ENCODE measurements around the gene IL3. TPM values are rescaled to one million over a fixed set of nuclear protein-coding genes. Genes with fewer than 3 reads are reported as not detected.

IL3 gene
- total RNA-seq, 1 donor from 2014 or later: not detected

DNA sequence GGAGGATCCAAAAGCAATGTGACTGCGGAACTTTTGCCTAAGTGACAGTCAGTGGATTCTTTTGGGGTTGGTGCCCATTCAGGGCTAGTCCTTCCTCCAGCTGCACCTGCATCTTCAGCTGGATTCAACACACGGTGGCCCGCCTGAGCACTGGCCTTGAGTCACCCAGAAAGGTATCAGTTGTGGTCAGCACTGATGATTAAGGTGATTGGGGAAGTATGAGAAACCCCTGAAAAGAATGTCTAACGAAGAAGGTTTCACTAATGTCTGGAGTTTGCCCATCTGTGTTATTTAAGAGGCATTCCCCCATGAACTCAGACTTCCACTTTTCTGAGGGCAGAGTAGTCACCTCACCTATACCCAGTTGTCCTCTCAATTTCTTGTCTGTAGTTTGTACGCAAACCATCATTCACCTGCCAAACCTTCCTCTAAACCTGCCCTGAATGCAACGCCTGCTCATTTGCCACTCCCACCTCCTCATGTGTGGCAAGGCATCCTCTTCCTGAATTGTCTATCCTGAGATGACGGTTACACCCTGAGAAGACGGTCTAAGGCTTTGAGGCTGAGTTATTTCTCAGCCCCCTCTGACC, 40.3 kb downstream of the IL3 start:
- TF ChIP-seq, protein P1, sequence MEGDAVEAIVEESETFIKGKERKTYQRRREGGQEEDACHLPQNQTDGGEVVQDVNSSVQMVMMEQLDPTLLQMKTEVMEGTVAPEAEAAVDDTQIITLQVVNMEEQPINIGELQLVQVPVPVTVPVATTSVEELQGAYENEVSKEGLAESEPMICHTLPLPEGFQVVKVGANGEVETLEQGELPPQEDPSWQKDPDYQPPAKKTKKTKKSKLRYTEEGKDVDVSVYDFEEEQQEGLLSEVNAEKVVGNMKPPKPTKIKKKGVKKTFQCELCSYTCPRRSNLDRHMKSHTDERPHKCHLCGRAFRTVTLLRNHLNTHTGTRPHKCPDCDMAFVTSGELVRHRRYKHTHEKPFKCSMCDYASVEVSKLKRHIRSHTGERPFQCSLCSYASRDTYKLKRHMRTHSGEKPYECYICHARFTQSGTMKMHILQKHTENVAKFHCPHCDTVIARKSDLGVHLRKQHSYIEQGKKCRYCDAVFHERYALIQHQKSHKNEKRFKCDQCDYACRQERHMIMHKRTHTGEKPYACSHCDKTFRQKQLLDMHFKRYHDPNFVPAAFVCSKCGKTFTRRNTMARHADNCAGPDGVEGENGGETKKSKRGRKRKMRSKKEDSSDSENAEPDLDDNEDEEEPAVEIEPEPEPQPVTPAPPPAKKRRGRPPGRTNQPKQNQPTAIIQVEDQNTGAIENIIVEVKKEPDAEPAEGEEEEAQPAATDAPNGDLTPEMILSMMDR (IDR thresholded peaks at IDR 0.05; ENCODE audit: partially characterized antibody, unreplicated experiment): no peak
- Mint-ChIP-seq H3K27ac (ENCODE audit: unreplicated experiment) (no peak overlapping the region), H3K9me3 (ENCODE audit: unreplicated experiment) (no peaks in the 10 kb centered on the region), H3K36me3 (ENCODE audit: unreplicated experiment) (no peaks in the 10 kb centered on the region), H3K27me3 (ENCODE audit: unreplicated experiment) (peaks cover 3% of the 10 kb centered on the region), H3K4me3 (ENCODE audit: unreplicated experiment) (no peak overlapping the region), H3K4me1 (ENCODE audit: low read depth, unreplicated experiment) (no peaks in the 10 kb centered on the region)
- DNase-seq: no peak

DNA sequence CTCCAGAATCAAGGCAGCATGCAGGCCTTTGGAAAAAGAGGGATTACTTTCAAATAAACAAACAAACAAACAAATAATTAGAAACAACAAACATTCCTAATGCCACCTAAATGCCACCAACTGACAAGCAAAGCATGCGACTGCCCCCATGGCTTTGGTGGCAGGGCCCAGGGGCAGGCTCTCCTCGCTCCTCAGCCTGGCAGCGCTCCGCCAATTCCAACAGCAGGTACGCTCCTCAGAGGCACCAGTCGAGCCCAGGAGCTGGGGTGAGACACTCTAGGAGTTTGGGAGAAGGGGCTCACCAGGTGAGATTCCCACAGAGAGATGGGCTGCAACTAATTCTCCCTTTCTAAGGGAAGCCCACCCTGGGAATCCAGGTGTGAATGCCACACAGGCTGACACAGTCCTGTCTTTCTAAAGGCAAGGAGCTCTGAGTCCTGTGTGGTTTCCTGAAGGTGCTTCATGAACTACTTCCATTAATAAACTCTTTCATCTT, 41.0 kb downstream of the IL3 start:
- Mint-ChIP-seq H3K27me3 (ENCODE audit: unreplicated experiment) (no peaks in the 10 kb centered on the region), H3K9me3 (ENCODE audit: unreplicated experiment) (no peaks in the 10 kb centered on the region), H3K27ac (ENCODE audit: unreplicated experiment) (no peak overlapping the region), H3K4me3 (ENCODE audit: unreplicated experiment) (no peak overlapping the region), H3K36me3 (ENCODE audit: unreplicated experiment) (no peaks in the 10 kb centered on the region), H3K4me1 (ENCODE audit: low read depth, unreplicated experiment) (no peaks in the 10 kb centered on the region)
- DNase-seq: no peak
- TF ChIP-seq, protein P1 (IDR thresholded peaks at IDR 0.05; ENCODE audit: partially characterized antibody, unreplicated experiment): no peak

DNA sequence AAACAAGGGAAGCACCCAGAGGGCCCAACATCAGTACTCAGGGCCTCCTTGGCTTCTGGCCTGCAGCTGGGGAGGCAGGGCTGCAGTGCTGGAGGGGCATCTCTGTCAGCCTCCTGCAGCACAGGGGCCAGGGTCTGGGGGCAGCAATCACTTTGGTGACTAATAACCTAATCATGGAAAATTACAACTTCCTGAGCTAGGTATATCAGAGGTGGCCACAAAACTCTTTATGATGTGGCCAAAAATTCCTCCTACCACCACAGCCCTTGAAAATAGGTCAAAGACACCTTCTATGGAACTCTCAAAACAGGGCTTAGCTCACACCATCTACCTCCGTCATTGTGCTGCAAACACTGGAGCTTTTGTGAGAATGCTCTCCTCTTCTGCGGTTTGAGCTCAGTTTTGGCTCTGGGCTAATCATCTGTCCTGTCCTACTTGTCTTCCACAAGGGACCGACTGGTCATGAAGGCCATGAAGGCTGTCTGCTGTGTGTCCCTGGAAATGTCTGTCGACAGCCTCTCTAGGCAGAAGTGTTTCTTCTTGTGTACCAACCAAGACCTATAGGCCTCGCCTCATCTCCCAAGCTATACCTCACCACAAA, 41.7 kb downstream of the IL3 start:
- TF ChIP-seq, protein P1 (IDR thresholded peaks at IDR 0.05; ENCODE audit: partially characterized antibody, unreplicated experiment): no peak
- Mint-ChIP-seq H3K4me3 (ENCODE audit: unreplicated experiment) (no peak overlapping the region), H3K9me3 (ENCODE audit: unreplicated experiment) (no peaks in the 10 kb centered on the region), H3K27me3 (ENCODE audit: unreplicated experiment) (no peaks in the 10 kb centered on the region), H3K36me3 (ENCODE audit: unreplicated experiment) (no peaks in the 10 kb centered on the region), H3K4me1 (ENCODE audit: low read depth, unreplicated experiment) (no peaks in the 10 kb centered on the region), H3K27ac (ENCODE audit: unreplicated experiment) (no peak overlapping the region)
- DNase-seq: no peak

DNA sequence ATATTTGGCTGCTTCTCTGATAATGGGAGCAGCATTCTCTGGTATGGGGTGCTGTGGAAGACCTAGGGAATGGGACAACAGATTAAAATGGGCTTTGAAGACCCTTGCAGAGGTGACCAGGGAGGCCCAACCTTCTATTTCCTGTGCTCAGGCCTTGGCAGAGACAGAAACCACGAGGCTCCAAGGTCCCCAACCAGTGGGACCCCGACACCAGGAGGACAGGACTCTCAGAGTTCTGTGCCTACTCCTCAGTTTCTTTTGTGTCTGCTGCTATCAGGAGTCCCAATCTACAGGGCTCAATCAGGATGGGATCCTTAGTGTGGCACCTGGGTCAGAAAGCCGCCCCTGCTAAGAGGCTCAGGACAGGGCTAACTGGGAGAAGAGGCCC, 42.5 kb downstream of the IL3 start:
- H3K4me1 Mint-ChIP-seq (ENCODE audit: low read depth, unreplicated experiment): no peaks in the 10 kb centered on the region
- H3K4me3 Mint-ChIP-seq (ENCODE audit: unreplicated experiment): no peak overlapping the region
- H3K27me3 Mint-ChIP-seq (ENCODE audit: unreplicated experiment): no peaks in the 10 kb centered on the region
- DNase-seq: no peak
- TF ChIP-seq, protein P1 (IDR thresholded peaks at IDR 0.05; ENCODE audit: partially characterized antibody, unreplicated experiment): no peak
- no peaks in the 10 kb centered on the region for H3K36me3 Mint-ChIP-seq (ENCODE audit: unreplicated experiment)
- no peaks in the 10 kb centered on the region for H3K9me3 Mint-ChIP-seq (ENCODE audit: unreplicated experiment)
- no peak overlapping the region for H3K27ac Mint-ChIP-seq (ENCODE audit: unreplicated experiment)

DNA sequence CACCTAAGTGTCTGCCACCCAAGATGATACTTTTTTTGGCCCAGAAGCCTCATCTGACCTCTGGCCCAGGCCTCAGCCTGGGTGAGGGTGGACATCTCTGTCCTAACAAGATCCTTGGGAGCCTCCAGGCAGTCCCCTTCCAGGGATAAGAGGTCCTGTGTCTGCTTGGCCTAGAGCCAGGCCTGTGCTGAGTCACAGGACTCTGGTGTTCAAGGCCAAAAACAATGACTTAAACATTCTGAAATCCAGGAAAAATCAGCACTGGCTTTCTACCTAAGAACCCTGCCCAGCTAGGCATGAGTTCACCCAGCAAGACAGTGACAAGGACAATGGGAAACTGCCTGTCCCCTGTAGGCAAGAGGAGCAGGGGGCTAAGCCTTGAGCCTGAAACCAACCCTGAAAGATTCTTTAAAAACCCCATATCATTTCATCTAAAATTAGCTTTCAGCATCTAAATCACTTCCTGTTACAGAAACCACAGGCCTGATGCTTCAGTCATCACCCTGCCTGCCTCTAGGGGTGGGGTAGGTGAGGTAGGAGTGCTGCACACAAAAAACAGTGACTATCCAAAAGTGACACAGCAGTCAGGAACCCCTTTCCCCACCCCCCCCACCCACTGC, 43.0 kb downstream of the IL3 start:
- Mint-ChIP-seq H3K27ac (ENCODE audit: unreplicated experiment) (no peak overlapping the region), H3K4me3 (ENCODE audit: unreplicated experiment) (no peak overlapping the region), H3K4me1 (ENCODE audit: low read depth, unreplicated experiment) (no peaks in the 10 kb centered on the region), H3K36me3 (ENCODE audit: unreplicated experiment) (no peaks in the 10 kb centered on the region), H3K27me3 (ENCODE audit: unreplicated experiment) (no peaks in the 10 kb centered on the region), H3K9me3 (ENCODE audit: unreplicated experiment) (no peaks in the 10 kb centered on the region)
- DNase-seq: no peak
- TF ChIP-seq, protein P1 (IDR thresholded peaks at IDR 0.05; ENCODE audit: partially characterized antibody, unreplicated experiment): no peak

Measured in glutamatergic neuron (in vitro differentiated cells).